HS-27A (cell line): Measurements from ENCODE around the gene IQSEC3.

Experiments
- DNase-seq: peaks from one replicate; pipeline ENCODE4 v3.0.0-alpha.2; 2012; ENCODE audit warnings: low read depth, missing footprints

Gene IQSEC3

DNA sequence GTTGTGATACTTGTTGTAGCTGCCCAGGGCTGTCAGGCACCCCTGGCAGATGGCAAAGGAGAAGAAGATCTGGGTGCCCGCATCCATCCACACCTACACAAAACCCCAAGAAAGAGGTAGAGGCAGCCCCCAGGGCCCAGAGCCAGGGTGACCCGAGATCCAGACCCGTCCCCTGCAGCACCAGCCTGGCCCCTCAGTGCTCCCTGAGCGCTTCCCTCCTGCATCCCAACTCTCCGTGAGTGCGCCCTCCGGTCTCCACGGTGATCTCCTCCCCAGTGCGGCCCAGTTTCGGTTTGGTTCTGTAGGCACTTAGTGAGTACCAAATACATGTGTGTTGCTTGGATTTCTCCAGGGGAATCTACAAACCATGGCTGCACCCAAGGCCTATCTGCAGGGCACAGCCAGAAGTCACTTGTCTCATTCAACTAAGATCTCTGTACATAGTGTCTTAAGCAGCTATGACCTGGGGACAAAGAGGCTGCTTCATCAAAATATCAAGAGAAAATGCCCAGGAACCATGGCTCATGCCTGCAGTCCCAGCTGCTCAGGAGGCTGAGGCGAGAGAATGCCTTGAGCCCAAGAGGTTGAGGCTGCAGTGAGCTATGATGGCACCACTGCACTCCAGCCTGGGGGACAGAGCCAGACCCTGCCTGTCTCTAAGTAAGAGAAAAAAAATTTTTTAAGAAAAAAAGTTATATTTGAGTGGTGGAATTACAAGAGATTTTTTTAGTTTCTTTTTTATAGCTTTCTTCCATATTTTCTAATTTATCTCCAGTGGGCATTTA, 131.5 kb downstream of the IQSEC3 start:
- no peak for DNase-seq

GRCh38 chr12:198705-199104, 132.1 kb downstream of the IQSEC3 start:
- DNase-seq, result no peak

DNA sequence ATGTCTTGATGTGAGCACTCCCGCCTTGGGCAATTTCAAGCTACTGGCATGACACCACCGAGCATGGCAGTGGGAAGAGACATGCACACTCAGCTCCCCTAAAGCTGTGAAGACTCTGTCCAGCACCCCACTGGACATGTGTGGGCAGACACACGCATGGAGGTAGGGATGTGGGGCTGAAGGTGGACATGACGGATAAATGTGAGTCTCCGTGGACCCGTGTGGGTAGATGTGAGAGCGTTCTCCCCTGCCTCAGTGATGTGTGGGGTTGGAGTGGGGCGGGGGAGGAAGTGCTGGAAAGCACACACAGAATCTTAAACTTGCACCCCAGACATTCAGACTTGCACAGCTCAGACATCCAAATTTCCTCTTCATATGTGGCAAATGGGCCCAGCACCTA, 134.8 kb downstream of the IQSEC3 start:
- DNase-seq, result no peak

GRCh38 chr12:202081-202731, 135.6 kb downstream of the IQSEC3 start:
- no peak for DNase-seq

DNA sequence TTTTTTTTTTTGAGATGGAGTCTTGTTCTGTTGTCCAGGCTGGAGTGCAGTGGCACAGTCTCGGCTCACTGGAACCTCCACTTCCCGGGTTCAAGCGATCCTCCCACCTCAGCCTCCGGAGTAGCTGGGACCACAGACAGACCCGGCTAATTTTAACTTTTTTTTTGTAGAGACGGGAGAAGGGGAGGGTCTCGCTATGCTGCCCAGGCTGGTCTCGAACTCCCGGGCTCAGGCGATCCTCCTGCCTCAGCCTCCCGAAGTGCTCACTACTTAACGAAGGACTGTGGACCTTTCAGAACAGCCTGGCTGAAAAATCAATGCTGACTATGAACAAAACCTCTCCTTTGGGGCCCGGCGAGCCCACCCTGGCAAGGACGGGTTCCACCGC, 136.5 kb downstream of the IQSEC3 start:
- DNase-seq, result no peak

DNA sequence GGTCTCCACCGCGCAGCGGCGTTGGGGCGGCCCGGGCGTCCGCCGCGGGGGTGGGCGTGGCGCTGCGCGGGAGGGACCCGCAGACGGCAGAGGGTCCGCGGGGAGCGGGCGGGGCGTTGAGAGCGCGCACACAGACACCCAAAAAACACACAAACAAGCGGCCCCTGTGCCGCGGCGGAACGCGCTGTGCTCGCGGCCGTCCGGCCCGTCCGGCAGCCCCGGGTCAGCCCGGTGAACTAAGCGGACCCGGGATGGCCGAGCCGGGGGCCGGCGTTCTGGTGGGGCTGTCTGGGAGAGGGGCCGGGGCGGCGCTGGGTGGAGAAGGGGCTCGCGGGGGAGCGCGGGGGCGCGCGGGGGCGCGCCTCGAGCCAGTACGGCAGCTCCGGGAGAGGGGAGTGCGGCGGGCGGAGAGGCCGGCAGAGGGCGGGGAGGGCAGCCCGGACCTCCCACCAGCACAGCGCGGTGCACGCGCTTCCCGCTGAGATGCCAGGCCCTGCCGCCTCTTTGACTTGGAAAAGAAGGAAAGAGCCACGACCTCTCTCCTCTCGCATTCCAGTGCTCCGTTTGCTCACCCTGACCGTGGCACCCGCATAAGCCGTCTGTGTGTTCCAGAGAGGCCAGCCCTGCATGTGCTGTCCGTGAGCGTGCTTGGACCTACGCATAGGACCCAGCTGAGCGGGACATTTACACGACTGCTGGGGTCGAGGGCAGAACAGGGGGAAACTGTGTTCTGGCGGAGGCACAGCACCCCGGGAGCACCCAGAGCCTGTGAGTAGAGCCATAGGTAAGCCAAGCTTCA, 137.1 kb downstream of the IQSEC3 start:
- DNase-seq, result no peak

GRCh38 chr12:204261-204678, 137.7 kb downstream of the IQSEC3 start:
- no peak for DNase-seq

DNA sequence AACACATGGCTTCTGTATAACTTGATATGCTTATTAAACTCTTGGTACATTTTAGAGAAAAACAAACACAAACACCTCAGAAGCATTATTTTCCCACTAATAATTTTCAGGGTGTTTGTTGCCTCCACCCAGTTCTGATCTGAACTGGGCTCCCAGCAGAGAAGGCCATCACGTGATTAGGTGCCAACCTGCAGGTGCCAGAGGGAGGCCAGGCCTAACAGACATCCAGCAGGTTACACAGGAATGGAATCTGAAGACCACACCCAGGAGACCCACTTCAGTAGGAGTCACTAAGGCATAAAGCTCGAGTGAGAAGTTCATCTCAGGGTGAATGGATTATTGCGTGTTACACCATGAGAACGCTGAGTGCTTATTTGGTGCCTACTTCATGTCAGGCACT, 138.5 kb downstream of the IQSEC3 start:
- DNase-seq, result no peak

DNA sequence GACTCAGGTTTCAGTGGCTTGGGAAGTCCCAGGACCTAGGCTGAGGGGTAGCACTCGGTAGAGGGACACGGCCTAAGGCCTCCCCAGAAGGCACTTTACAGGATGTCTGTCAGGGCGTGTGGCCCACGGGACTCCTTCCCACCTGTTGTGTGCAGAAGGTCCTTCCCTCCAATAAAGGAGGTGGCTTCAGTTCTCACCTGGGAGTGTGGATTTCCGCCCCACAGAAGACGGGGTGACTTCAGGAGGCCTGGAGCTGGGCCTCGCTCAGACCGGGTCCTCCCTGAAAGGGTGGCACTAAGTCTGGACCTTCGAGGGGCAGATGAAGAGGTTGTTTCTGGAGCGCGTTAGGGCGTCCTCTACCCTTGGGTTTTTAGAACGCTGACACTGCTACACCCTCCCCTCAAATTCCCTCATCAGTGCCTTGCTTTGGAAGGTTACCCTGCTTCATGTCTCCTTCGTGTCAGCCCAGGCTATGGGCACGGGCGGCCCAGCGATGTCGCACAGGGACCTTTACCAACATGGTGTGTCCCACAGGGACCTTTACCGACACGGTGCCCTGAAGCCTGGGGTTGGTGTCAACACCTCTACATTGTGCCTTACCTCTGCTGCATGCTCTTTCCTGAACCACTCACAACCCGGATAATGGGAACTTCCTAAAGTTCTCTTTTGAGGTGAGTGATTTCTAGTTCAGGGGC, 140.3 kb downstream of the IQSEC3 start:
- DNase-seq, result no peak

DNA sequence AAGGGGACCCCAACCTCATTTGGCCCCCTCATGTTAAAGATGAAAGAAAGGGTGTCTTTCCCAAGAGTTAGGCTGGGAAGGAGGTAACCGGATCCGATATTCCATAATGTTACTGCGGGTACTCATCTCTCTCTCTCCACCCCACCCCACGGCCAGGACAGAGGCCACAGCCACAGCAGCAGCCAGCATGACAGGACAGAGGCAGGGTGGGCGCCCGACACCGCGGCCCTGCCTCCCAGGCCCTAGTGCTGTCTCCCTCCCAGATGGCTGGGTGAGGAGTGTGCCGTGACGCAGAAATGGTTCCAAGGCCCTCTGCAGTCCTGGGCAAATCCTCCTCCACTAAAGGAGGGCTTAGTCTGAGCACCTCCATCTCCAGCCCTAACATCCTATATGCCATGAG, 141.2 kb downstream of the IQSEC3 start:
- no peak for DNase-seq

DNA sequence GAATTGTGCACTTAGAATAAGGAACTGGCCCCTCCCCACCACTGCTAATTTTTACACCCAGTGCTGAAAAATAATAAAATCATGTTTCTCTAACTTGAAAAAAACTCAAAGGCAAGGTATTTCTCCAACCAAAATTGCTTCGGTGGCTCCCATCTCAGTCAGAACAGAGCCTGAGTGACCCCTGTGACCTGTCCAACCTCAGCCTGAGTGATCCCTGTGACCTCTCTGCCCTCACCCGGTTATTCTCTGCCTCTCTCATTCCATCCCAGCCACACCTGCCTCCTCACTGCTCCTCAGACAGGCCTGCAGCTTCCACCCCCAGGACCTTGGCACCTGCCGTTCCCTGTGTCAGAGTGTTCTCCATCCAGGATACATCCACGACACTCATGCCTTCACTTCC, 142.2 kb downstream of the IQSEC3 start:
- DNase-seq, result no peak

- no peak for DNase-seq
These were observed 142.7 kb downstream of the IQSEC3 start for GRCh38 chr12:209246-209645.

- DNase-seq, result no peak
These were observed 143.3 kb downstream of the IQSEC3 start for GRCh38 chr12:209851-210250.

DNA sequence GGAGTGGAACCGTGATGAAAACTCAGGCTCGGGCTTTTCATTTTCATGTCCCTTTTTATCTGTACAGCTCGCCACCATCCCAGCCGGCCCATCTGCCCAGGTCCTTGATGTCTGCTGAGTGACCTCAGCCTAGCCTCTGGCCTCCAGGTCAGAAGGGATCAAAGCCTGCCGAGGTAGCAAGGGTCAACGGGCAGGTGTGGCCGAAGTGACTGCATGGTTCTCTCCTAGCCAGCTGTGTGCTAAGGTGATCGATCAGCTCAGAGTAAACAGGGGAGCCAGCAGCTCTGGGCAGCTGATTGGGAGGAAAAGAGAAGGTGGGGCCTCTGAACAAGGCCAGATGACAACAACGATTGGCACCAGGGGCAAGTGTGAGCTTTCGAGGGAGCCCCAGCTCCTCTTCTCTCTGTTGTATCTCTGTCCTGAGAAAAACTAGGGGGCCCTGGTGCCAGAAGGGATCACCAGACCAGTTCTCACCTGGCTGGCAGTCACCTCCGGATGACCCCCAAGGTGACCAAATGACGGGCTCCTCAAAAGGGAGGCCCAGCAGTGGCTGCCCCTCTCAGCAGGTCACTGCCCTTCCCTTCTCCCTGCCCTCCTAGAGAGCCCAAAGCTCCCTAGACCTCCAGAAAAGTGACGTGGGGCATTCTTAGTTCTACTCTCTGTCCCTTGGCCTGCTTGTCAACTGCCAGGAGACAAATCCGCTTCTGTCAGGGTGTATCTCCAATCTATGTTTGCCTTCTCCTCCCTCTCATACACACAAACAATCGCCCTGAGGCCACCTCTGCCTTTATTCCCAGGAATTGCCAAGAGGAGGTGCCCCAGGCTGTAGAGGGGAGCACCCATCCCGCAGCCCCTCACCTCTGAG, 143.9 kb downstream of the IQSEC3 start:
- no peak for DNase-seq

DNA sequence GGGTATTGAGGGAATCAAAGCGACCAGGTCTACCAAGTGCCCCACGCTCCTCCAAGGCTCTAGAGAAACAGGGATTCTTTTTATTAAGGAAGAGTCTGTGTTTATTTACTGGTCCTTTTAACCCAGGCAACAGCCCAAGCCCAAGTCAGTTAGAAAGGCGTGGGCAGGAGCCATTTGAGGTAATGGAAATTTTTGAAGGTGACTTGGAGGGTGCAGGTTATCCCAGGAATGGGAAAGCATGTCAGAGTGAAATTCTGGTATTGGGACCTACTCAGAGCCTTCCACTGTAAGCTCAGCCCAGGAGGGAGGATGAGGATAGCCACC, 144.5 kb downstream of the IQSEC3 start:
- DNase-seq, result no peak

- no peak for DNase-seq
These were observed 145.3 kb downstream of the IQSEC3 start for GRCh38 chr12:211639-212414.

- DNase-seq, result no peak
These were observed 145.8 kb downstream of the IQSEC3 start for GRCh38 chr12:212415-212714.

- DNase-seq, result no peak
These were observed 146.4 kb downstream of the IQSEC3 start for GRCh38 chr12:212715-213526.

DNA sequence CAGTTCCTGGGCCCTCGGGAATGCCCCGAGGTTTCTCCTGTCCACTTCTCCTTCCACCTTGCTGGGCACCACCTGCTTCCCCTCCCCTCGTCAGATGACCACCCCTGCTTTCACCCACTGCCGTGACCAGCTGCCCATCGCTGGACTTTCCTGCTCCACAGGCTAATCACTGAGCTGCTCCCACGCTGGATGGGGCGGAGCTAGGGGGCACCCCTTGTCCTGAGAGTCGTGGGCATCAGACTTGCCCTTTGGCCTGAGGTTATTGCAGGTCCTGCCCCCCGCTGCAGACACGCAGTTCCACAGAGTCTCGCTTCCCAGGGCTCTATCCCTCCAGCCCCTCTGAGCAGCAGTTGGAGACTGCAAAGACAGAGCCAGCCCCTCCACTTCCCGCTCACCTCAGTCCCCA, 147.0 kb downstream of the IQSEC3 start:
- no peak for DNase-seq
